T-helper 2 cell (primary cell): ENCODE measurements around the gene KRTAP4-9.
"Not testable (repeated sequence)": the region's sequence is repeated elsewhere in the genome, so short reads cannot be mapped to it uniquely, and the experiment has no call there.

Experiments
- DNase-seq, 5 experiments: peaks; one replicate each; pipeline versions ENCODE4 v3.0.0 to v3.0.0-alpha.2; 2012 to 2022

Gene KRTAP4-9

GRCh38 chr17:41131979-41132378, 26.8 kb downstream of the KRTAP4-9 start:
- DNase-seq: no peak

DNA sequence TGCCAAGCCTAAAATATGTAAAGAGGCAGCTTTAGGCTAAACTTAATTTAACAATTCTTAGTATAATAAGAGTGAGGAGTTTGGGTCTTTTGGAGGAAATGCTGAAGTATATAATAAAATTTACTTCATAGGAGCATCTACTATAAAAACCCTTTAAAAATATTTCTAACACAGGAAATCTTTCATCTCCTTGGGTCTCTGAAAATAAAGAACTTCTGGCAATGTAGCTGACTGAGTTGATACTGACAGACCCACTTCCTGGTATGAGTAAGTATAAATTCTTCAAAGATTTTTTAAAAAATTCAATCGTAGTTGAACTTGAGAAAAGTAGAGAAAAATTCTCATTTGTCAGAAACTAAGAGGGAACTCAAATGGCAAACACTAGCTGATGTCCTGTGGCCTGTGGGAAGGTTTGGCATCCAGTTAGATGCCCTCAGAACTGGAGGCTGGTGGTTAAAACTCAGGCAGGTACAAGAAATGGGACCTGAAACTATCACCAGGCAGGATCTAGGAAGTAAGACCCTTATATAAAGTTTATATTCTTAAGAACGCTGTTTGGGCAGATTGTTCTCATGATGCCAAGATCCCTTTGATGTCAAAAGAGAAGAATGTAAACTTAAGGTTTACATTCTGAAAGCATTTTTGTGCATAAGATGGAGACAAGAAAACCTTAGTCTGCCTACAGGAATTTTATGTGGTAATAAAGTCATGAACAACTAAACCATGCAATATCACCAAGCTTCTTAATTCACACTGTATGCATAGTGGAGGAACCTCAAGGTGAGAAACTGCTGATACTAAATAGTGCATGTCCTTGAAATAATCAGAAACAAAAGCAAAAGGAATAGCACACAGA, 28.9 kb downstream of the KRTAP4-9 start:
- no peak for DNase-seq

DNA sequence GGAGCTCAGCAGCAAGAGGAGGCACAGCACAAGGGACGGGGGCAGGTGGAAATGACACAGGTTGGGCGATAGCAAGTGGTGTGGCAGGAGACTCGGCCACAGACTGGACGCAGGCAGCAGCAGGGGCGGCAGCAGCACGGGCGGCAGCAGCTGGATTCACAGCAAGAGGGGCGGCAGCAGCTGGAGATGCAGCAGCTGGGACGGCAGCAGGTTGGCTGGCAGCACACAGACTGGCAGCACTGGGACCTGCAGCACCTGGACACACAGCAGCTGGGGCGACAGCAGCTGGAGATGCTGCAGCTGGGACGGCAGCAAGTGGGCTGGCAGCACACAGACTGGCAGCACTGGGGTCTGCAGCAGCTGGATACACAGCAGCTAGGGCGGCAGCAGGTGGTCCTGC, 34.7 kb downstream of the KRTAP4-9 start:
- DNase-seq: not testable (repeated sequence)

DNA sequence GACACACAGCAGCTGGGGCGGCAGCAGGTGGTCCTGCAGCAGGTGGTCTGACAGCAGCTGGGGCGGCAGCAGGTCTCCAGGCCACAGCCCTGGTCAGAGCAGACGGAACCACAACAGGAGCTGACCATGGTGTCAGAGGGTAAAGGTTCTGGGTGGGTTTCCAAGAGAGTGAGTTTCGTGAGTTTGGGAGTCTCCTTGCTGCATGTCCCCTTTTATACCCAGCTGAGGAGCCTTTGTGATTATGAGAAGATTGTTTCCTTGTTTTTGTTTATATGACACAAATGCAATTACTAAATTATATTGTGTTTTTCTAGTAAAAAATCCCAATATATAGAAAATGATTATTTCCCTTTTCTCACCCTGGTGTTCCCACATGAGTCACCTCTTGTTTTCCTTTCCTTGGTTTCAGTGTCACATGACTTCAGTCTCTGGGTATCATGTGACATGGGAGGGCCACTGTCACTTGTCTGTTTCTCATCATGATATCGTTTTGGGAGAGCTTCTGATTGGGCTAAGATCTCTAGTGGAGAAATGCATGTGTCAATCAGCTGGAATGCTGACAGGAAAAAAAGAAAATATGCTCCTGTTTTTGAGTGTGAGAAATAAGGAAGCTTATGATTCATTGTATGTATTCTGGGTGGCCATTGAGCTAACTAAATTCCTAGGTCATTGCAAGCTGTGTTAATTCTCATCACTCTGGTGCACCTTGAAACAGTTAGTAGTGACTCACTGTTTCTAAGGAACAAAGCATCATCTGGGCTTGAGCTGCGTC, 35.4 kb downstream of the KRTAP4-9 start, which contains the start of gene KRTAP4-6:
KRTAP4-6 (minus strand) TSS at position 185 of the 772 bp plus-strand sequence; CDS start at position 128, 57 bp downstream.
- DNase-seq: no peak

DNA sequence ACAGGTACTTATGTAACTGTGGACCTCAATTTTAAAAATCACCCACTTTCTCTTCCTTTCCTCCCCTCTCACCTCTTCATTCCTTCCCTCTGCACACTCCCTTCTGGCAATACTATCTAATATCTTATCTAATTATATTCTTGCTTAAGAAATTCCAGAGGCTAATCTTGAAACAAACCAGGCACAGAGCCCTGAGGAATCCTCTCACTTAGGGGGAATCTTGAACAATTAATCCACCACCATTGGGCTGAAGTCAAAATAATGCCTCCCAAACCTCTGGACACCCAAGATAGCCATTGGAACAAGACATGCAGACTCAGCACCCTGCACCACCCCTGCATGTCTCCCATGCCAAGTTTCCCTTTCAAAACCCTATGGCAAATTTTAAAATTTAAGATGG, 36.2 kb downstream of the KRTAP4-9 start:
- DNase-seq: no peak

DNA sequence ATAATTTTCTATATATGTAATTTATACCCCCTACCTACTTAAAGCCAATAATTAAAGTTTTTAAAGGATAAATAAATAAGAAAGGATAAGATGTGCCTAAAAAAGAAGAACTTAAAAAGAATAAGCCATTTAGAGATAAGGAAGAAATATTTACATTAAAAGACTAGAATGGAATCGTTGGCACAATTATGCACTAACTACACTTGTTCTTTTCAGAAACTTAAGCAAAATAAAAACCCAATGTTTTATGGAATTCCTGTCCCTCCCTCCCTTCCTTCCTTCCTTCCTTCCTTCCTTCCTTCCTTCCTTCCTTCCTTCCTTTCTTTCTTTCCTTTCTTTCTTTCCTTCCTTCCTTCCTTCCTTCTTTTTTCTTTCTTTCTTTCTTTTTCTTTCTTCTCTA, 39.7 kb downstream of the KRTAP4-9 start:
- no peak for DNase-seq

GRCh38 chr17:41145261-41145660, 40.1 kb downstream of the KRTAP4-9 start:
- DNase-seq: no peak

- DNase-seq: no peak
Observed at GRCh38 chr17:41147531-41148204, 42.5 kb downstream of the KRTAP4-9 start.

DNA sequence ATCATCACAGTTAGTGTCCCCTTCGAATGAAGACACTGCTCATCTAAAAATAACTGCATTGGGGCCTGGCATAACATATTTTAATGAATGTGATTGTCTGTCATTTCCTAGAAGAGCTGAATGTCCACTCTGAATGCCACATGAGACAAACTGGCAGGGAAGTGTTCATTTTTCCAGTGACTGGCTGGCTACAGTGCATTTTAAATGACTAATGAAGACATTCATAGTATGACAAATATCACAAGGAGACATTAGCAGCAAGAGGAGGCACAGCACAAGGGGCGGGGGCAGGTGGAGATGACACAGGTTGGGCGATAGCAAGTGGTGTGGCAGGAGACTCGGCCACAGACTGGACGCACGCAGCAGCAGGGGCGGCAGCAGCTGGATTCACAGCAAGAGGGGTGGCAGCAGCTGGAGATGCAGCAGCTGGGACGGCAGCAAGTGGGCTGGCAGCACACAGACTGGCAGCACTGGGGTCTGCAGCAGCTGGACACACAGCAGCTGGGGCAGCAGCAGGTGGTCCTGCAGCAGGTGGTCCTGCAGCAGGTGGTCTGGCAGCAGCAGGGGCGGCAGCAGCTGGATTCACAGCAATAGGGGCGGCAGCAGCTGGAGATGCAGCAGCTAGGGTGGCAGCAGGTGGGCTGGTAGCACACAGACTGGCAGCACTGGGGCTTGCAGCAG, 43.9 kb downstream of the KRTAP4-9 start:
- DNase-seq: not testable (repeated sequence)

DNA sequence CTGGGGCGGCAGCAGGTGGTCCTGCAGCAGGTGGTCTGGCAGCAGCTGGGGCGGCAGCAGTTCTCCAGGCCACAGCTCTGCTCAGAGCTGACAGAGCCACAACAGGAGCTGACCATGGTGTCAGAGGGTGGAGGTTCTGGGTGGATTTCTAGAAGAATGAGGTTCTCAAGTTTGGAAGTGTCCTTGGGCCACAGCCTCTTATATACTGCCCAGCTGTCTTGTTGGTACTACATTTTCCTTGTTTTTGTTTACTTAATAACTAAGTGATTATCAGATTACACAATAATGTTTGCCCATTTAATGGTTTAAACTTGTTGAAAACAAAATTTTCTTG, 44.4 kb downstream of the KRTAP4-9 start, which contains the start of gene KRTAP4-5:
KRTAP4-5 (minus strand) TSS at position 174 of the 334 bp plus-strand sequence; CDS start at position 116, 58 bp downstream.
- DNase-seq: no peak

DNA sequence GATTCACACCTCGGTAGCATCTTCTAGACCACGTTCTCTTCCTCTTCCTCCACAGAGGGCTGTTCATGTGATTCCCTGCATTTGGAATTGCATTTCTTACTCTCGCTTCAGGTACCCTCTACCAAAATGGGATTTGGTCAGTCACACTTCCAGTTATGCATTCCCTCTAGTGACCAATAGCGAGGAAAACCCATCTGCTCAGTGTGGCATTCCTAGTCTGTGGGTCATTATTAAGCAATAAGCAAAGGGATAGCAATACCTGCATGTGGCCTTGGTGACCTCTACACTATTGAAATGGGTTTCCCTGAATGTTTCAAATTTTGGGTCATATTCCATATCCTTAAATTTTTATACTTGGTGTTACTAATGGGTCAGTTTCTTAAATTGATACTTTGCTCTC, 44.8 kb downstream of the KRTAP4-9 start:
- DNase-seq: no peak

DNA sequence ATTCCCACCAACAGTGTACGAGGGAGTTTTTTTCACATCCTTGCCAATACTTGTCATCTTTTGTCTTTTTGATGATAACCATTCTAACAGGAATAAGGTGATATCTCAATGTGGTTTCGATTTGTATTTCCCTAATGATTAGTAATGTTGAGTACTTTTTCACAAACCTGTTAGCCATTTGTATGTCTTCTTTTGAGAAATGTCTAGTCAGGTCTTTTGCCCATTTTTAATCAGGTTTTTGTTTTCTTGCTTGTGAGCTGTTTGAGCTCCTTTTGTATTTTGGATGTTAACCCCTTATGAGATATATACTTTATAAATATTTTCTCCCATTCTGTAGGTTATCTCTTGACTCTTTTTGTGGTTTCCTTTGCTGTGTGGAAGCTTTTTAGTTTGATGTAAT, 46.3 kb downstream of the KRTAP4-9 start:
- no peak for DNase-seq

GRCh38 chr17:41153856-41154255, 48.7 kb downstream of the KRTAP4-9 start:
- DNase-seq: no peak
